ENCODE data around the gene CATSPERZ. TPM values are rescaled to one million over a fixed set of nuclear protein-coding genes. Genes with fewer than 3 reads are reported as not detected.

The CATSPERZ gene
- total and polyA plus RNA-seq, 9 donors = not detected

Small RNA genes lying within 50 kb of the gene (microRNA-seq; reads per million reads assigned to microRNA genes)
- 0 to 0.18 (median 0.16) reads per million in 3 donors for gene MIR7155

Small RNA genes lying within 50 kb of the gene (small RNA-seq; reads per million reads assigned to genes)
- gene MIR7155 (not detected), gene RF00019 (not detected)

Other genes starting within 250 kb of the CATSPERZ start
- 10 to 100 TPM; 24.9 to 50.2 (median 34.2) TPM for gene MACROD1, start 134.2 kb upstream of the CATSPERZ start, total RNA-seq
- gene MACROD1, start 134.2 kb upstream of the CATSPERZ start, polyA plus RNA-seq = 10 to 100 TPM; 21.1 to 24.1 TPM
- gene STIP1, start 114.2 kb upstream of the CATSPERZ start, total RNA-seq = 100 to 1,000 TPM in 4 of 7 donors, 10 to 100 TPM in 3; 56.8 to 178 (median 111) TPM
- 100 to 1,000 TPM in 1 of 2 donors, 10 to 100 TPM in 1; 48.4 to 238 TPM for gene STIP1, start 114.2 kb upstream of the CATSPERZ start, polyA plus RNA-seq
- gene FERMT3, start 93.6 kb upstream of the CATSPERZ start, total RNA-seq = 10 to 100 TPM in 2 of 7 donors, 1 to 10 TPM in 5; 3.7 to 19.7 (median 7.5) TPM
- gene FERMT3, start 93.6 kb upstream of the CATSPERZ start, polyA plus RNA-seq = 1 to 10 TPM; 2.2 to 6.4 TPM
- 10 to 100 TPM; 23.4 to 41.4 (median 32.6) TPM for gene TRPT1, start 74.2 kb upstream of the CATSPERZ start, total RNA-seq
- gene TRPT1, start 74.2 kb upstream of the CATSPERZ start, polyA plus RNA-seq = 10 to 100 TPM; 16.6 to 37.4 TPM
- 10 to 100 TPM; 31.8 to 52.7 (median 42.2) TPM for gene NUDT22, start 74.1 kb upstream of the CATSPERZ start, total RNA-seq
- 10 to 100 TPM in 1 of 2 donors, 1 to 10 TPM in 1; 4.8 to 32.3 TPM for gene NUDT22, start 74.1 kb upstream of the CATSPERZ start, polyA plus RNA-seq
- 10 to 100 TPM; 25.0 to 62.2 (median 43.1) TPM for gene DNAJC4, start 69.8 kb upstream of the CATSPERZ start, total RNA-seq
- gene DNAJC4, start 69.8 kb upstream of the CATSPERZ start, polyA plus RNA-seq = 10 to 100 TPM; 28.8 to 69.1 TPM
- 100 to 1,000 TPM in 5 of 7 donors, 10 to 100 TPM in 2; 27.4 to 164 (median 125) TPM for gene VEGFB, start 65.8 kb upstream of the CATSPERZ start, total RNA-seq
- gene VEGFB, start 65.8 kb upstream of the CATSPERZ start, polyA plus RNA-seq = 100 to 1,000 TPM in 1 of 2 donors, 10 to 100 TPM in 1; 81.9 to 124 TPM
- gene FKBP2, start 59.3 kb upstream of the CATSPERZ start, total RNA-seq = 10 to 100 TPM; 41.4 to 88.0 (median 49.5) TPM
- 100 to 1,000 TPM in 1 of 2 donors, 10 to 100 TPM in 1; 25.1 to 132 TPM for gene FKBP2, start 59.3 kb upstream of the CATSPERZ start, polyA plus RNA-seq
- 10 to 100 TPM; 27.8 to 71.3 (median 60.3) TPM for gene PPP1R14B, start 53.4 kb upstream of the CATSPERZ start, total RNA-seq
- gene PPP1R14B, start 53.4 kb upstream of the CATSPERZ start, polyA plus RNA-seq = 10 to 100 TPM; 15.1 to 36.0 TPM
- 10 to 100 TPM; 13.5 to 44.8 (median 29.9) TPM for gene PLCB3, start 48.8 kb upstream of the CATSPERZ start, total RNA-seq
- 10 to 100 TPM in 1 of 2 donors, 1 to 10 TPM in 1; 5.3 to 16.9 TPM for gene PLCB3, start 48.8 kb upstream of the CATSPERZ start, polyA plus RNA-seq
- gene BAD, start 15.7 kb upstream of the CATSPERZ start, total RNA-seq = 100 to 1,000 TPM in 1 of 7 donors, 10 to 100 TPM in 6; 54.8 to 125 (median 63.6) TPM
- 10 to 100 TPM in 1 of 2 donors, 1 to 10 TPM in 1; 3.4 to 81.9 TPM for gene BAD, start 15.7 kb upstream of the CATSPERZ start, polyA plus RNA-seq
- gene GPR137, start 14.5 kb upstream of the CATSPERZ start, total RNA-seq = 10 to 100 TPM in 6 of 7 donors, 1 to 10 TPM in 1; 9.1 to 30.9 (median 23.8) TPM
- 10 to 100 TPM in 1 of 2 donors, 1 to 10 TPM in 1; 3.1 to 23.2 TPM for gene GPR137, start 14.5 kb upstream of the CATSPERZ start, polyA plus RNA-seq
- gene KCNK4, start 9.1 kb upstream of the CATSPERZ start, total RNA-seq = not detected
- gene KCNK4, start 9.1 kb upstream of the CATSPERZ start, polyA plus RNA-seq = not detected
- 10 to 100 TPM in 6 of 7 donors, 1 to 10 TPM in 1; 9.2 to 17.4 (median 15.7) TPM for gene ESRRA, start 5.2 kb downstream of the CATSPERZ start, total RNA-seq
- gene ESRRA, start 5.2 kb downstream of the CATSPERZ start, polyA plus RNA-seq = 10 to 100 TPM in 1 of 2 donors, 1 to 10 TPM in 1; 2.3 to 11.9 TPM
- gene TRMT112, start 17.2 kb downstream of the CATSPERZ start, total RNA-seq = 100 to 1,000 TPM; 207 to 432 (median 275) TPM
- gene TRMT112, start 17.2 kb downstream of the CATSPERZ start, polyA plus RNA-seq = 100 to 1,000 TPM; 272 to 383 TPM
- 100 to 1,000 TPM; 160 to 400 (median 192) TPM for gene PRDX5, start 17.8 kb downstream of the CATSPERZ start, total RNA-seq
- 100 to 1,000 TPM; 272 to 334 TPM for gene PRDX5, start 17.8 kb downstream of the CATSPERZ start, polyA plus RNA-seq
- 1 to 10 TPM; 3.4 to 7.5 (median 3.5) TPM for gene CCDC88B, start 39.8 kb downstream of the CATSPERZ start, total RNA-seq
- 1 to 10 TPM in 1 of 2 donors, under 1 TPM in 1; 0.95 to 3.6 TPM for gene CCDC88B, start 39.8 kb downstream of the CATSPERZ start, polyA plus RNA-seq
- gene RPS6KA4, start 58.8 kb downstream of the CATSPERZ start, total RNA-seq = 10 to 100 TPM in 6 of 7 donors, 1 to 10 TPM in 1; 7.3 to 31.4 (median 16.9) TPM
- 10 to 100 TPM in 1 of 2 donors, 1 to 10 TPM in 1; 4.0 to 12.1 TPM for gene RPS6KA4, start 58.8 kb downstream of the CATSPERZ start, polyA plus RNA-seq

Measured in ovary (tissue), 9 donors.